Ramos (cell line): ENCODE data around the gene NOP9.
"Not testable (repeated sequence)": the region's sequence is repeated elsewhere in the genome, so short reads cannot be mapped to it uniquely, and the experiment has no call there.

Experiments
- in situ Hi-C: fragments of 300-500 bp; cut with MboI; formaldehyde crosslinking; loops from one replicate; pipeline ENCODE4 v1.14.3; 2022; ENCODE audit warnings: low sequenced_read_pairs; ENCODE audit not compliant: unreplicated experiment

The NOP9 gene

GRCh38 chr14:24339284-24340151 is 39.9 kb downstream of the NOP9 start, which contains the start of gene RIPK3:
Gene RIPK3, minus strand, starts transcription at chr14:24339991. Its CDS starts 165 bp downstream, at chr14:24339826.
- in situ Hi-C loops: no loop called here

DNA sequence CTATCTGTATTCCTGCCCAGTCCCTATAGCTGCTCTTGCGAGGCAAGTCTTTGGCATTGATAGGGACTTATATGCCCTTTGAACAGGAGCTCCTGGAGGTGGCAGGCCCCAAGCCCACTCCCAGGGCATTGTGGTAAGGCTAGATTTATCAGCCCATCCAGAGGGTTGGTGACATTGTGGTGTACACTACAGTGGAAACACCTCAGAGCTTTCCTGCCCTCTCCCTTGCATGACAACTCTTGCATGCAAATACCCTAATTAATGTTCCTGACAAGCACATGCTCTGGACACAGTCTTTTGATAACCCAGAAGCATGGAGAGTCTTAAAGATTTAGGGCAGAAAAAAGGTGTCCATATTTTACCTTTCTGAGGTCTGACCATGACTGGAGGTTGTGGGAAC is 41.0 kb downstream of the NOP9 start:
- in situ Hi-C loops: no loop called here

GRCh38 chr14:24342889-24343288 is 43.2 kb downstream of the NOP9 start:
- in situ Hi-C loops: no loop called here

GRCh38 chr14:24343795-24344660 is 44.4 kb downstream of the NOP9 start:
- in situ Hi-C loops: no loop called here

DNA sequence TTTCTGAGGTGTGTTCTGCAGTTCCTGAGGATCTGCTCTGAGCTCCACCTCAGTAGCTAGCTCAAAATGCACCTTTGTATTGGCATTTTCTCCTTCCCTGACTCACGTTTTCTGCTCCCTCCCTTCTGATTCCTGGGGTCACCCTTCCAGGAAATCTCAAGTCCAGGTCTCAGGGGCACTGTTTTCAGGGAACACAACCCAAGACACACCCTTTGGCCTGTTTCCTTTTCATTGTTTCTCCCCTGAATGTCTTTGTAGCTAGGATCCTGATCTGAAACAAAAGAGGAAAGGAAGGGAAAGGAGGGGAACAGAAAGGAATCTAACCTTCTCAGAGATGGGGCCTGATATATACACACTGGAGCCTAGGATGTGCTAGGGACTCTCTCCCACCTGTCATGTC is 47.5 kb downstream of the NOP9 start:
- in situ Hi-C loops: no loop called here

GRCh38 chr14:24348186-24348585 is 48.5 kb downstream of the NOP9 start:
- in situ Hi-C loops: no loop called here

DNA sequence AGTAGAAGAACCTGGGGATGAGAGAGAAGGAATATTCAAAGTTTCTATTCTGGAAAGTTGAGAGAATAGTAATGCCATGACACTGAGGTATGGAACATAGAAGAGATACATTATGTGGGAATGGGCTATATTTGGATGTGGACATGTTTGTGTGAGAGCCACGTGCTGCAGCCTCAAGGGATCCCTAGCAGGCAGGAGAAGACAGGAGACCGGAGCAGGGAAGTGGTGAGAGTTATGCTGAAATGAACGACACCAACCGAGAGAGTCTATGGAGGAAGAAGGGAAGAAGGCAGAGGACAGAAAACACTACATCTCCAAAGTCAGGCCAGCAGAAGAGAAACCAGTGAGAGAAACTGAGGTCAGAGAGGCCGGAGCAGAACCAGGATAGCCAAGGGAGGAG is 50.1 kb downstream of the NOP9 start:
- in situ Hi-C loops: no loop called here

DNA sequence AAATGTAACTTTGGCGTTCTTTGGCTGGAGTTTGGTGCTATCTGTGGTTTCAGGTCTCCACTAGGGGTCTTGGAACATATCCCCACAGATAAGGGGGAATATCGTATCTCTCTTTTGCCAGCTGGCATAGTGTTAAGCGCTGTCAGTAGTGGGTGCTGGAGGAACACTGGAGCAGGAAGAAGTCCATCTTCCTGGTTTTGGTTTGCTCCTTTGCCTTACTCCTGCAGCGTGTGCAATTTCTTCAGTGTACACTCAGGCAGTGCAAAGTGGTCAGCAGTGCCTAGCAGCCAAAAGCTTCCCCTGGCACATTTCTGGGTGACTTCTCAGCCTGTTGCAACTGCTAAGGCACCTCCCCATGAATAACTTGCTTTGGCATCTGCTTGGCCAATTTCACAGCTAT is 51.9 kb downstream of the NOP9 start:
- in situ Hi-C loops: no loop called here

- in situ Hi-C loops: no loop called here
These were observed 54.2 kb downstream of the NOP9 start for GRCh38 chr14:24353559-24354481.

DNA sequence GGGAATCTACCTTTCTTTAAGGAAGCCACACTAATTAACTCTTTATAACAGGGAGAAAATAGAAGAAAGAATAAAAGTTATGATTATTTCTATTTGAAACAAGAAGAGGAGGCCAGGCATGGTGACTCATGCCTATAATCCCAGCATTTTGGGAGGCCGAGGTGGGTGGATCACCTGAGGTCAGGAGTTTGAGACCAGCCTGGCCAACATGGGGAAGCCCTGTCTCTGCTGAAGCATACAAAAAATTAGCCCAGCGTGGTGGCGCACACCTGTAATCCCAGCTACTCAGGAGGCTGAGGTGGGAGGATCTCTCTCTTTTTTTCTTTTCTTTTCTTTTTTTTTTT is 54.8 kb downstream of the NOP9 start:
- in situ Hi-C loops: not testable (repeated sequence)

GRCh38 chr14:24355009-24355408 is 55.4 kb downstream of the NOP9 start:
- in situ Hi-C loops: no loop called here

DNA sequence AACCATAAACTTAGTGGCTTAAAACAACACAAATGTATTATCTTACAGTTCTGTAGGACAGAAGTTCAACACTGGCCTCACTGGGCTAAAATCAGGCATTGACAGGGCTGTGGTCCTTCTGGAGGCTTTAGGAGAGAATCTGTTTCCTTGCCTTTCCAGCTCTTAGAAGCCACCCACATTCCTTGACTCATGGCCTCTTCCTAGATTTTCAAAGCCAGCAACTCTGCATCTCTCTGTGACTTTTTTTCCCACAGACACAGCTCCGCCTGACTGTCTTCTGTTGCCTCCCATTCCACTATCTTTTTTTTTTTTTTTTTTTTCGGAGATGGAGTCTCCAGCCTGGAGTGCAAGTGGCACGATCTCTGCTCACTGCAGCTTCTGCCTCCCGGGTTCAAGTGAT is 56.6 kb downstream of the NOP9 start:
- in situ Hi-C loops: no loop called here
